SIG-M5 treated with dmso at 0.1 percent for 504 hours (cell line): ENCODE results near the gene HS2ST1.
A peak's percentile ranks its signal among the peaks of the same experiment; 100 is the strongest.

Experiments used
- DNase-seq: peaks from one replicate; lab custom pipeline; 2025; ENCODE audit not compliant: unreplicated experiment; lab: John Stamatoyannopoulos, UW

Gene HS2ST1

DNA sequence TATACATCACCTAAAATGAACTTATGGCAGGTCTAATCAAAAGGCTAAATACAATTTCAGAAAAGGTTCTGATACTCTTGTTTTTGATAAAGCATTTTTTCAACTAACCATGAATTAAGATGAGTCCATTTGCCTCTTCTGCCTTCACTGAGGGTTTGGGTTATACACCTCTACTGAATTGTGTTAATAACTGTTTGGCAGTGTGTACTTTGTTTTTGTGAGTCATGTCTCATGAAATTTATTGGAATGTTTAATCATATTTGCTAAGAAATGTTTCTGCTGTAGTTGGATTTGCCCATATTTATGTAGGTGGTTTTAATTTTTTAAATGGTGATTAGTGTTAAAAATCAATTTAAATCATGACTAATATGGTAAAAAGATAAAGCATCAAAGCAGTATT lies 190.5 kb downstream of the HS2ST1 start:
- DNase-seq: no peak

DNA sequence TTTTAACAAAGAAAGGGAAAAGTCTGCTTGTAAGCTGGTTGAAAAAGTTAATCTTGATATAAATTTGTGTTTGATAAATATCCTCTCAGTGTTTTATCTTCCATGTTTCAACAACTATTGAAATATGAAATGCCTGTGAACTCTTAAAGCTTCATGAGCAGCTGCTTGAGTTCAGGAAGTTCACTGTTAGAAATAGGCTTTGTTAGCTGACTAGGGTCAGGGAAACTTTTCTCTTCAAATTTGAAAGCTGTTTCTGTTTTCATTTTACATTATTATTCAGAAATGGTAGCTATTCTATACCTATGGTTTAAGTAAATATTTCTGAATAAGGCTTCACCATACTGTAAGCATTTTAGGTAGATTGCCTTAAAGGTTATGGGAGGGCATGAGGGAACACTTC lies 191.7 kb downstream of the HS2ST1 start:
- no peak for DNase-seq

DNA sequence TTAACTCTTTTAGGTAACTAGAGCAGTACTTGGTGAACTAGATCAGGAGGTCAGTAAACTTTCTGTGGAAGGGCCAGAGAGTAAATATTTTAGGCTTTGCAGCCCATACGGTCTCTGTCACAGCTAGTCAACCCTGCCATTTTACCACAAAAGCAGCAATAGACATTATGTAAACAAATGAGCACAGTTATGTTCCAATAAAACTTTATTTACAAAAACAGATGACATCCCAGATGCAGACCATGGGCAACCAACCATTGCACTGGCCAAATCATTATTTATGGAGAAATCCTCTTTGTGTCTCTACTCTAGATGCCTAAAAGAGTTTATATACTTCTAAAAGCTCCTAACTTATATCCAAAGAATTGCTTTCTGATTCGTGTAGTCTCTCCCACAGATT lies 192.4 kb downstream of the HS2ST1 start:
- DNase-seq: no peak

DNA sequence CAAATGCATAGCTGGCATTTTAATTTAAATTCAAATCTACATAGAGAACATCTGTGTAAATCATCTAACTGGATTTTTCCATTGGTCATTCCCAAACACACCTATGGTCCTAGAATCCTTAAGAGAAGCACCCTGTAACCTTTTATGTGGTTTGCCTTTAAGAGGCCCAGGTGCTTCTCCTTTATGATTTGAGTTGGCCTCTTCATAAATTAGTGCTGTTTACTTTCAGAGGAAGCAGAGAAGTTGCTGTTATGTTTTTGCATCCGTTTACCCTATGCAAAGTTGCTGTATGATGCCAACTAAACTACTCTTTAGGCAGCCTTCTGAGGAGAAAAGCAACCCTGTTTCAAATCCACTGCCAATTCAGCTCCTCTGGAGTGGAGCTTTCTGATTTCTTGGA lies 193.8 kb downstream of the HS2ST1 start:
- DNase-seq: no peak

DNA sequence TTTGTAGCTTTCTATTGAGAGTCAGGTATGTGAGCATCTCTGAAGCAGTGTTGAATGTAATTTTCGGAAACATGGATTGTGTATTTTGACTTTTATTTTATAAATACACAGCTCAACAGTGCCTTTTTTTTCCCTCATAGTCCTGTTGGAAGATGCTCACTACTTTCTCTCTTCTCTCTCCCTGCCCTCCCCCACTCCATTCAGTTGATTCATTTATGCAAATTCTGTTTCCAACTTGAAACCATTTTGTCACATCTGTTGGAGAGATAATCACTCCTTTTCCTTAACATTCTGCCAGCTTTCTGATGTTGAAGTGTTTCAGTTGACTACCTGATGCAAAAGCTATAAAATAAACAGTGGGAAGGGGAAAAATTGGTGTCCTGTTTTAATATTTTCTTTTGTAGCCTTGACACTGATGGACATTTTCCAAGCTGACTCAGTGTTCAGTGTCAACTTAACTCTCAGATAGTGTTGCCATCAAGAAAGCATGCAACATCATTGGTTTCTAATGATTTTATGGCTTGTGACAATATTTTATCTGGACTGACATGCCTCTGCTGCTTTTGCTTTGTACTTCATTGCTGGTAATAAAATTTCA lies 194.5 kb downstream of the HS2ST1 start:
- no peak for DNase-seq

DNA sequence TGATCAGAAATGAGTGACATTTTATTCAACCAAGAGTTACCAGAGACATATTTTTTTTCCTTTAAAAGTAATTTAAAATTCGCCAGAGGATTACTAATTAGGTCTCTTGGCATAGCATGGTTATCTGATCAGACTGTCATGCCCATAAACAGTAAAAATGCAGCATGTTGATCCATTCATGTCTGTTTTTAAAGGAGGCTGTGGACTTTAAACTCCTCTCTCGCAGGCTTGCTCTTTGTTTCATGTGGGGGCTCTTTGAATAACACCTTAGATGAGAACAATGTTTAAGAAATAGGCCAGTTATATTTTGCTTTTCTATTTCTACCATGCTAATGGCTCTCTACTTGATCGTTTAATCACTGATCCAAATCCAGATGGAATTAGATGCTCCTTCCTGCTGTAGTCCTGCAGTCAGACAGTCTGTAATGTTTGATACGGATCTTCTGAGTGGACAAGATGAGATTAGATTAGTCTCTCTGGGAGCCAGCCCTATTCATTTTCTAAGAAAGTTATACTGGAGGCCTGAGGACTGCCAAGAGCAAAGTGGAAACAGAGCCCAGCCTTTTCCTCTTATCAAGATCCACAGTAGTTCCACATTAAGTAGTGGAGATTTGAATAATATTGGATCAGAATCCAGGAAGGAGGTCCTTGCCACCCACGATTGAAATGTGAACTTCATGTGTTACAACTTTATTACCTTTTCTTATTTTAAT lies 197.4 kb downstream of the HS2ST1 start:
- DNase-seq: no peak

DNA sequence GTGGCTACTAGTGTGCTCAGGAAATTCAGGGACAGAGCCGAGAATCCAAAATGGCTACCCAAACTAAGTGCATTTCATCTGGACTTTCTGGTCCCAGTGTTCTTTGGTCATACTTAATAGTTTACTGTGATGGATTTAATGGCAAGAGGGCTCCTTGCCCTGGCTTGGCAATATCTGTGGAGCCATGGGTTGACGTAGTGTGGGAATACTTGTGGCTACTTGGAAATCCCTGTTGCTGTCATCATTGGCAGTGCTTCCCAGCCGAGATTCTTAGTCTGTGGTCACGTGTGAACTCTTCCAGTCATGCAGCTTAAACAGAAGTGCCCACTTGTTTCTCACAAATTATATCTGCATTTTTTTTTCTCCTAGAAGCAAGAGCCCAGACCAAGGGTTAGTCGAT lies 198.9 kb downstream of the HS2ST1 start:
- DNase-seq: no peak

DNA sequence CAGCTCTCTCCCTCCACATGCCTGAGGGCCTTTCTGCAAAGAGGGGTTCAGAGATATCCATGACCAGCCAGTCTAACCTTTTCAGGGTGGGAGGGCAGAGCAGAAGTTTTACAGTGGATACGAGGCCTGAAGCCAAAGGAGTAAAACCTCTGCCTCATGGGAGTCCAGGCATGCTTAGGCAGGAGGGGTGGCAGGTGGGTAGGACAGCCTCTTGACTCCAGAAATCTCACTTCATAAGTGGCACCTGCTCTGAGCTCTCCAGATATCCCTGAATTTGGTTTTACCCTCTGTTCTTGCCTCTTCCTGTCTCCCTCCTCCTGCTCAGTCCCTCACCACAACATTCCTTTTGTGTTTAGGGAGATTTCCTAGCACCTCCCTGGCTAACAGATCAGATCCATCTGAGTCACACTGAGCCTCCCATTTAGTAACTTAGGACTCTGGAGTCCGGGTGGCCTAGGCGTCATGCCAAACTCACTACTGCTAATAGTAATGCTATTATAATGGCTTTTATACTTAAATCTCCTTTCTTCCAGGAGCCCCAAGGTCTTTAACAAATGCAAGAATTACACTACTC lies 201.0 kb downstream of the HS2ST1 start:
- DNase-seq: no peak

DNA sequence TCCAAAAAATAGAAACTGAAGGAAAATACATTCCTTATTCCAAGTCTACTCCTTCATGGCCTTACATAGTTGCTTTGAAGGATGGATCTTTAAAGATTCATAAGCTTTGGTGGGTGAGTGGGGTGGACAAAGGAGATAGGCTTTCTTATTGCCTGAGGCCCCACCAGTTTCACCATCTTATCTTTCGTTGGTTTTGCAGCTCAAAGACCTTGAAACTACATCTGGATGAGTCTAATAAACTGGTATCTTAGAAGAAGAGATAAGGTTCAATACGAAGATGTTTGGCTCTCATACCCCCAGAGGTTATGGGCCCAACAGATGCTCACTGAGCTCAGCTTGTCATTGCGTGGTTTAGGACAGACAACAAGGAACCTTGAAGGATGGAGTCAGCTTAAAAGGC lies 201.5 kb downstream of the HS2ST1 start:
- DNase-seq: no peak

DNA sequence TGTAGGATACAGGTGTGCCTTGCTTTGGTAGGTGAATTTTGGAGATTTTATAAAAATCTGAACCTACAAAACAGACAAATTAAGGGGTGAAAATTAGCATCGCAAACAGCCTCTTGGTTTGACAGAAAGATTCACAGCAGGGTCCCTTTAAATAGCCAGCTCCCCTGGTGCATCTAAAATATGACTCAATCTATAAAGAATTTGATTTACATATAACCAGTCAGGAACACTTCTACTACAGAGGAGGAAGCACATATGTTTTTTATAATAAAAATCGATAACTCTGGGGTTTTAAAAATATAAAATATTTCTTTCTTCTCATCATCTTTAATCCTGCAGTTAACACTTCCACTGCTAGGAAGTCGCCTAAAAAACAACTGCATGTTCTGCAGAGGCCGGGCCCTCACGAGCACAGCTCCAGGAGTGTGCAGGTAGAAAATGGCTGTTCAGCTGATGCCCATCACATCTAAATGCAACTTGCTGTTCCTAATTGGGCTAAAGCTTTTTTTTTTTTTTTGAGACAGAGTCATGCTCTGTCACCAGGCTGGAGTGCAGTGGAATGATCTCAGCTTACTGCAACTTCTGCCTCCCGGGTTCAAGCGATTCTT lies 203.4 kb downstream of the HS2ST1 start:
- DNase-seq: no peak

DNA sequence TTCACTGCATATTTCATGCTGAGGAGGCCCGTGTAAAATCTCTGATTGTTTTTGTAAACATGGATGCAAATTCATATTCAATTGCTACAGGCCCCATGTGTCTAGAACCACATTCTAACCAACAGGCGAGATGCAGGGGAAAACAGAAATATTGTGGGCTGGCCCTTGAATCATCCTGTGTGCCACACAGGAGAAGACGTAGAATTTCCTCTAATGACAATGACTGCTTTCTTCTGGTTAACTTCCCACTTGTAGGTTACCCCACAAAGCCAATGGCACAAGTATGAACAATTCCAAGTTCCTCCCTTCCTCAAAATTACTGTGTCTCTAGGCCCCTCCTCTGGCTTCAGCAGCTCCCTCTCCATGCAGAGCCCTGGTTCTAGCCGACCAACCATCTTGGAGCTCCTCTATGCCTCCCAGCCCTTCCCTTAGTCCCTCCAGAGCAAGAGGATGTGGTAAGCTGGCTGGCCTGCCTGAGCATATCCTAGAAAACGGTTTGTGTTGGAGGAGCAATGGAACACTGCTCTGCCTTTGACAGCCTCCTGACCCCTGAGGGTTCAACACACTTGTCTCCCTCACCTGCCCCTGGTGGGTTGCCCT lies 205.2 kb downstream of the HS2ST1 start:
- DNase-seq: no peak

DNA sequence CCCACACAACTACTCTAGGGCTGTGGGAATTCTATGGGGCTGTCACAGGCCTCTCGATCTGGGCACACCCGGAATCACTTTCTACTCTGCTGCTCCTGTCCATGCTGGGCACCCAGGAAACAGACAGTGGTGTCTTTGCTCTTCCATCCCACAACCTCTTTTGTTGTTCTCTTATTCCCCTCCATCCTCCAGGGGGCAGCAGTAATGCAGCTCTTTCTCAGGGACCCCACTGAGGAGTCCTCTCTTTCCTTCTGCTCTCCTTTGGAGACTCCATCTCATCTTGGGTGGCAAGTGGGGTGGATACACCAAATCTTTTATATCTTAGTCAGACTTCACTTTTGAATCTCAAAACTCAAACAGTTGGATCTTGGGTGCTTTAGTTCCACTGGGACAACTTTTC lies 206.3 kb downstream of the HS2ST1 start:
- DNase-seq: no peak

DNA sequence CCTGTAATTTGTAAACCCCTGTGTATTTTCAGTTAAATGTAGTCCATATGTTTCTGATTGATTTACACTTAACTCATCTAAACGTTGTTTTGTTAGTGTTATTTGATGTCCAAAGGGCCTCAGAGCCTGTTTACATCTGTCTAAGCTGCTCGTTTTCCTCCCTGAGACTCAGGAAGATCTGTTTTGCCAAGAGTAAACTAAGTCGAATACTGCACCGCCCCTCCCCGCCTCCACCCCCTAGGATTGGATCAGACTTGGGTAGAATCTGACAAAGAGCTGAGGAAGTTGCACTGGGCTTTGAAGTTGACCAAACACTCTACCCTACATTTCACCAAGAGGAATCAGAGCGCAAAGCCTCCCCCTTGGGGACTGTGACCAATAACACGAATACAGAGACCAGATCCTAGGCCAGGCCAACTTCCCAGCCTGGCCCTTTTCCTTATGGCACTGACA lies 207.3 kb downstream of the HS2ST1 start:
- DNase-seq: no peak

DNA sequence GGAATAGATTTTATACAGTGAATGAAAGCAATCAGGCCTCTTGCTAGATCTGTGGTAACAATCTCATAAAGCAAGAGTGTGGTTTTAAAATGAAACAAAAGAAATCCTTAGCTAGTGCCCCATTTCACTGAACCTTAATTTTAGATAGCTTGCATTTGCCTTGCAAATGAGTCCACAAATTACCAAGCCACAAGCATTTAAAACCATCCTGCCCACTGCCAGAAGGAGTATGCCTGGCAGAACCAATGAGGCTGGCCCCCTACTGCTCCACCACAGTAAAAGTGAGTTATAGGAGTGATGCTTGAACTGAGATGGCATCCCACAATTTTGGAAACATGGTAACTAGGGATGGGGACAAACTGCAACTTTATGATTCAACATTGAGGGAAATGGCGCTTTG lies 207.8 kb downstream of the HS2ST1 start:
- no peak for DNase-seq

DNA sequence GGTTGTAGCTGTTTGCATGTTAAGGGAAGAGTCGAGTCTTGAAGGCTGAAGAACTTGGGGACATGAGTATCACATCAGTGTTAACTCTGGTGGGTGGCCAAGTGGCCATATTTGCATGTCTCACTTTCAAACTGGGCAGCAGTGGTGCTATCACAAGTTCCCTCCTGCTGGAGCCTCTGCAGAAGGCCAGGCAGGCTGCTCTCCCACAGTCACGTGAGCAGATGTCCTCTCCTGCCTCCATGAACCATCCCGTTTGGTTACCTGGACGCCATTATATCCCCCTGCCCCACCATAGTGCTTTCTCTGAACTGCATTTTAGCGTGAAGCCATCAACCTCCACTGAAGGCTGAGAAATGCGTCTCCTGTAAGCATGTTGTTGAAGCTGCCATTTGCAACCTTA lies 209.2 kb downstream of the HS2ST1 start:
- no peak for DNase-seq

DNA sequence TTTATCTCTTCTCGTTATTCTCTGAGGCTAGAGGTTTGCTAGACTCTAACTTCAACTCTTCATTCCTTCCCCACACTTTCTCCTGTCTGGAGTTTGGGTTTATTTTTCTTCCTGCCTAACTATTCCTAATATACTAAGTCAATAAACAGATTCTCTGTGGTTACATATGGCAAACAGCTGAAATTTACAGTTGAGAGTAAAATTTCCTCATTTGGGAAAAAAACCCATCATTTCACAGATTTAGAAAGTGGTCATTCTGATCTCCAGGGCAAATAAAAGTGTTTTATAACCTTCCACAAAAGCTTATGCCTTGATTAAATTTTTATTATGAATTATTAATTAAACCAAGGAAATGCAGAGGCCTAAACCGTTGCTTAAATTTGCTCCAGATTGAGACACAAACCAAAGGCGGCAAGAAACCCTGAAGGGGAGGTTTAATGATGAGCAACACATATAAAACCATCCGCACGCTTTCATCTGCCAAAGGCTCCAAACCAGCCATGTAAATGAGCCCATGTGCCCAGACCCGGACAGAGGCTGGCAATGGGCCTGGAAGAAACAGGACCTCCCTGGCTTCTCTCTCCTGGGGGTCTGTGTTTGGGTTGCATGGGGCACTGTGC lies 212.6 kb downstream of the HS2ST1 start:
- DNase-seq: no peak

DNA sequence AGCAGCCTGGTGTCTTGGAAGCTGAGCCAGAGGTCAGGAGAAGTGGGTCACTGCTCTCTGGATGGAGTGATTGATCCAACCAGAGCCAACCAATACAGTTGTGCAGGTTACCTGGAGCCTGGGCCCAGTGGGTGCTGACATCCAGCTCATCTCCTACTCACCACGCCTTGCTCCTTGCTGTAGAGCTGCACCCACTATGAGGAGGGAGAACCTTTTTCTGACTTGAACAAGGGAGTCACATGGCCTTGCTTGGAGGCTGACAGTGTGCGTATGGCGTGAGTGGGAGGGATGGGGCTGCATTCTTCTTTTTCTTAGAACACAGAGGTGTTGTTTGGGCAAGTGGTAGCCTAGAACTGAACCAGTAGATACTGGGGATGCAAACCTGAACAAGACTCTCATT lies 213.1 kb downstream of the HS2ST1 start:
- DNase-seq: no peak

DNA sequence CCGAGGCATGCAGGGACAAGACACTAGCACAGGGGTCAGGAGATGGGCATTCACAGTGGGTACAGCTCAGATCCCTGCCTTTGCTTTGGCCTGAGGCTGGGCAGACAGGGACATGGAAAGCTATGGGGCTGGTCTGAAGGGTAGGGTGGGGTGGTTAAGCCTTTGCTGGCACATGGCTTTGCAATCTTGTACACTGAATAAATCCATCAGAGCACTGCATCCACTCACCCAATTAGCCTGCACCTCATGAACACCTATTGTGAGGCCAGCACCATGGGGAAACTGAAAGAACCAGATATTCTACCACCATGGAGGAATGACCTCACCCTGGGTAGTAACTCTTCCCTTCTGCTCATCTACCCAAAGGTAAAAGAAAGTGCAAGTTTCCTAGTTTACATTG lies 214.6 kb downstream of the HS2ST1 start:
- DNase-seq: no peak

DNA sequence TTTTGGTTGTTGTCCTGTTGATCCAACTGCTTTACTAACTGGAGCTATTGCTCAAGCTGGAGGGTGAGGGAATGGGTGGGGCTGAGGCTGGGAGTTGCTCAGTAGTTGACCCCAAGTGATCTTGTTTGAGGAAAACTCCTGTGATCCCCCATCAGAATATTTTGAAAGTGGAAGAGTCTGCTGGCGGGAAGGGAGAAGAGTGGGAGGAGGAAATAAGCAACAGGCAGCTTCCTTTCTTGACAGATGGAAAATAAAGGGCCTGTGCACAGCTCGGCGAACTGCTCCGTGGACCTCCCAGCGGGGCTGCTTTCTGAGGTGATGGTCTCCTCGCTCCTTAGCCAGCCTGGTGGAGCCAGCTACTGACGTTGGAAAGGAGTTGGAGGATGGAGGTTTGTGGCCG lies 215.2 kb downstream of the HS2ST1 start:
- no peak for DNase-seq

DNA sequence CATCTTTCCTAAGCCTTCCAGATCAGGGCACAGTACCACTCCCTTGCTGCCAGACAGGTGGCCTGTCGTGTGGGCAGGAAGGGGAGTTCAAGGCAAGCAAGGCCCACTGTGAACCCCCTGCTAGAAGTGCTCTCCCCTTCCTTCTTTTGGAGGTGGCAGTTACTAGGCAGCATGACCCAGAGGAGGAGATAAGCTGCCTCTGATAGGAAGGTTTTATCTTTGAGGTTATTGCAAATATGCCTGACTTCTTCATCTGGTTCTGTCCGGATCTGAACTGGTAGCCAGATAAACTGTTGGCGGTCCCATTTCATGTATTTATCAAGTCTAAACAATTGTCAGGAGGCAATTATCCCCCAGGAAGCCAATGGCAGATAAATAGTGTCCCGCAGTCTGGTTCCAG lies 216.0 kb downstream of the HS2ST1 start:
- no peak for DNase-seq

DNA sequence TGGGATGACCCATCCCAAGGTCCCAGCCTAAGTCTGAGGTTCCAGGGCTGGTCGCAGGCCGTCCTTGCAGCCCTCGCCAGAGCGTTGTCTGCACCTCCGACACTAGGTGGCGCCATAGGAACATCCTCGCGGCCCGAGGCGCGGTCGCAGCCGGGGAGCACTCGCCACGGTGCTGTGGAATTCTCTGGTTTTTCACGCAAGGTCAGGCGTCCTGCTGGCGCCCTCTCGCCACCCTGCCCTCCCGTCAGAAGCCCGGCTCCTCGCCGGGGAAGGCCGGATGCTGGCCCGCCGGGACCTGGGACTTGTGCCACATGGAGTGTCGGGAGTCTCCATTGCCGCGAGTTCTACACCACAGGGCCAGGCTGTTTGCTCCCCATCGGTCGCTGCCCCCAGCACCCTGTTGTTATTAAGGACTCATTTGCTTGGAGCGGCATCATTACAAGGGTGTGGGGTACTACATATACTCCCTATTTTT lies 217.4 kb downstream of the HS2ST1 start:
- peak; percentile 28 for DNase-seq
